H1 (cell line): ENCODE data around the gene DCDC2C.

ENCODE experiments used
- EP300 ChIP-seq, 2 experiments: IDR thresholded peaks; 1 replicate in 1 of 2; 2 replicates in 1 of 2; pipeline ENCODE4 v1.6.1; 2011 to 2012; ENCODE audit warnings: low read depth in 2 of 2, low read length in 2 of 2, mild to moderate bottlenecking in 2 of 2, borderline replicate concordance in 1 of 2, inconsistent platforms in 1 of 2, moderate library complexity in 1 of 2
- EZH2 ChIP-seq: fragments of 200-600 bp; sonication (generic); IDR thresholded peaks from 2 replicates; pipeline ENCODE4 v1.7.1; 2012; ENCODE audit warnings: low read depth, mild to moderate bottlenecking, moderate library complexity, low read length, inconsistent platforms; ENCODE audit not compliant: severe bottlenecking
- GABPA ChIP-seq: IDR thresholded peaks from 2 replicates; pipeline ENCODE4 v1.6.1; 2011; ENCODE audit warnings: mild to moderate bottlenecking, low read length, moderate library complexity, borderline replicate concordance; ENCODE audit not compliant: insufficient read depth
- PHF8 ChIP-seq: fragments of 200-600 bp; sonication (generic); conservative IDR thresholded peaks from 2 replicates; pipeline ENCODE4 v1.7.1; 2012; ENCODE audit warnings: low read depth, mild to moderate bottlenecking, inconsistent platforms, low read length, moderate library complexity
- POLR2A ChIP-seq, 2 experiments: IDR thresholded peaks; 1 replicate in 1 of 2; 2 replicates in 1 of 2; pipeline ENCODE4 v1.6.1; 2011; ENCODE audit warnings: low read depth in 2 of 2, low read length in 2 of 2, mild to moderate bottlenecking in 2 of 2; ENCODE audit errors: control extremely low read depth in 1 of 2
- SIX5 ChIP-seq: IDR thresholded peaks from 2 replicates; pipeline ENCODE4 v1.6.1; 2011; ENCODE audit warnings: mild to moderate bottlenecking, low read depth, low read length
- SRF ChIP-seq: IDR thresholded peaks from 2 replicates; pipeline ENCODE4 v1.6.1; 2011; ENCODE audit warnings: mild to moderate bottlenecking, low read depth, low read length, moderate library complexity
- USF2 ChIP-seq: IDR thresholded peaks from 2 replicates; pipeline ENCODE4 v1.6.1; 2011; ENCODE audit warnings: low read length, improper control_type of control experiment
- ZNF274 ChIP-seq: IDR thresholded peaks from 2 replicates; pipeline ENCODE4 v1.7.0; 2012; ENCODE audit warnings: low read length, borderline replicate concordance; ENCODE audit errors: extremely low read depth
- TF ChIP-seq, protein P1 (sequence below), 3 experiments: IDR thresholded peaks; 1 replicate in 2 of 3; 2 replicates in 1 of 3; pipeline versions ENCODE4 v1.5.1 to v1.6.1; 2011; ENCODE audit warnings: low read length in 3 of 3, mild to moderate bottlenecking in 3 of 3, inconsistent platforms in 2 of 3, low read depth in 1 of 3, moderate library complexity in 1 of 3; ENCODE audit not compliant: insufficient read depth in 1 of 3; ENCODE audit errors: control extremely low read depth in 1 of 3

GRCh38 chr2:3814706-3815245 is 111.4 kb downstream of the DCDC2C start:
- TF ChIP-seq PHF8 (no peak), EP300 (IDR thresholded peaks at IDR 0.05; ENCODE audit: borderline replicate concordance in 1 of 2, low read depth in 2 of 2, low read length in 2 of 2) (no peak), SIX5 (no peak), SRF (no peak), EZH2 (no peak), GABPA (no peak), POLR2A (IDR thresholded peaks at IDR 0.05; ENCODE audit: control extremely low read depth in 1 of 2, low read depth in 2 of 2, low read length in 2 of 2) (no peak), ZNF274 (no peak), USF2 (no peak)
- TF ChIP-seq, protein P1, sequence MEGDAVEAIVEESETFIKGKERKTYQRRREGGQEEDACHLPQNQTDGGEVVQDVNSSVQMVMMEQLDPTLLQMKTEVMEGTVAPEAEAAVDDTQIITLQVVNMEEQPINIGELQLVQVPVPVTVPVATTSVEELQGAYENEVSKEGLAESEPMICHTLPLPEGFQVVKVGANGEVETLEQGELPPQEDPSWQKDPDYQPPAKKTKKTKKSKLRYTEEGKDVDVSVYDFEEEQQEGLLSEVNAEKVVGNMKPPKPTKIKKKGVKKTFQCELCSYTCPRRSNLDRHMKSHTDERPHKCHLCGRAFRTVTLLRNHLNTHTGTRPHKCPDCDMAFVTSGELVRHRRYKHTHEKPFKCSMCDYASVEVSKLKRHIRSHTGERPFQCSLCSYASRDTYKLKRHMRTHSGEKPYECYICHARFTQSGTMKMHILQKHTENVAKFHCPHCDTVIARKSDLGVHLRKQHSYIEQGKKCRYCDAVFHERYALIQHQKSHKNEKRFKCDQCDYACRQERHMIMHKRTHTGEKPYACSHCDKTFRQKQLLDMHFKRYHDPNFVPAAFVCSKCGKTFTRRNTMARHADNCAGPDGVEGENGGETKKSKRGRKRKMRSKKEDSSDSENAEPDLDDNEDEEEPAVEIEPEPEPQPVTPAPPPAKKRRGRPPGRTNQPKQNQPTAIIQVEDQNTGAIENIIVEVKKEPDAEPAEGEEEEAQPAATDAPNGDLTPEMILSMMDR (IDR thresholded peaks at IDR 0.05; ENCODE audit: control extremely low read depth in 1 of 3, insufficient read depth in 1 of 3, low read depth in 1 of 3, low read length in 3 of 3), result no peak
